Measurements from ENCODE around the gene ZCCHC7. TPM values are rescaled to one million over a fixed set of nuclear protein-coding genes. Genes with fewer than 3 reads are reported as not detected.

Gene ZCCHC7
- total and polyA plus RNA-seq, 9 of the 15 experiments (the other 6 are each of a cell fraction or from before 2014, with no cell fraction given) = 34.1 to 68.9 (median 48.8) TPM

DNA sequence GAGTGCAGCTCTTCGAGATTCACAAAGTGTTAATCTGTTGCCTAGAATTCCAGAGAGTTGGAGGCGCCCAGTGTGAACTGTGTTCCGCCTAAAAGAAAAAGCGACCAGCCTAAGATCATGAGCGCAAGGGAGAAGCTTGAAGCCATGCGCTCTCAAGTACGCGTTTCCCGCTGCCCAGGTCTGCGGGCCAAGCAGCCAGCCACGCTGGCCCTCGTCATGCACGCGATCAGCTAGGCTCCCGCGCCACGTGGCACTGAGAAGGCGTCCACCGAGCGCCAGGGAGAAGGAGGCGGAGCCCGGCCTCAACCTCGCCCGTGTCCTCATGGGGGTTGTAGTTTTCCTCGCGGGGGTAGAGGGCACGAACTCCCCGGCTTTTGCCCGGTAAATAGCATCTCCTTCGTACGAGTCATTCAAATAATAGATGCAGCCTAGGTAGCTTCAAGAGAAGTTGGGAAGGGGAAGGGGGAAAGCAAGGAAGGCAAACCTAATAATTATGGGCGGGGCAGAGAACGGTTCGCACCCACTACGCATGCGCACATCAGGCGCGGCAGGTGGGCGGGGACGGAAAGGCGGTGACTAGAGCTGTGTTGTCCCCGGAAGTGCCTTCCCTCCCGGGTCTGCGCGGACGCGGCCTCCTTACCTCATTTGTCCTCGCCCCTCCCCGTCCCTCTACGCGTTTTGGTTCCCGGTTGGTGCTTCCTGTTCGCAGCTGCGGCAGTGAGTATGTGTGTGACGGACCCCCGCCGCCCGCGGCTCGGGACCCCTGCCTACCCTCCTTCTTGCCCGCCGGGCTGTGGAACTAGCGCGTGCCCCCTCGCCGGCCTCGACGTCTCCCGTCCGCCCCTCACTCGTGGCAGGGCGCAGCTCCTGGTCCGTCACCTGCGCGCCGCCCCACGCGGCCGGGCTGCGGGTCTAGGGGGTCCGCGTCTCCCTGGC, at the start of gene ZCCHC7 (continued):
- TF ChIP-seq TCFL5 (CRISPR knock-in tag; conservative IDR thresholded peaks at IDR 0.05) (no peak), MXI1 (IDR thresholded peaks at IDR 0.05; ENCODE audit: low read depth, low read length) (peak; percentile 30), ZNF764 (CRISPR knock-in tag; IDR thresholded peaks at IDR 0.05; ENCODE audit: low read depth) (peak; percentile 39; the same call in 1 of the 2 replicates), FIP1L1 (IDR thresholded peaks at IDR 0.05; ENCODE audit: low read depth, low read length, poor library complexity, severe bottlenecking) (peak; percentile 87), RFX1 (IDR thresholded peaks at IDR 0.05) (peak; percentile 49; the same call in 1 of the 2 replicates), ZNF644 (tag; IDR thresholded peaks at IDR 0.05; ENCODE audit: low read depth) (peak; percentile 70; the same call in 1 of the 2 replicates), SAFB (IDR thresholded peaks at IDR 0.05; ENCODE audit: borderline replicate concordance, low read depth, low read length) (no peak), HMG20A (CRISPR knock-in tag; conservative IDR thresholded peaks at IDR 0.05) (no peak), NCOR1 (IDR thresholded peaks at IDR 0.05) (peak; percentile 32; the same call in 1 of the 2 replicates), ZNF431 (CRISPR knock-in tag; IDR thresholded peaks at IDR 0.05) (peak; percentile 95), ZNF77 (CRISPR knock-in tag; IDR thresholded peaks at IDR 0.05) (no peak), PTRF (tag; IDR thresholded peaks at IDR 0.05) (peak; percentile 76; the same call in 1 of the 2 replicates)
- TF ChIP-seq, protein P1, sequence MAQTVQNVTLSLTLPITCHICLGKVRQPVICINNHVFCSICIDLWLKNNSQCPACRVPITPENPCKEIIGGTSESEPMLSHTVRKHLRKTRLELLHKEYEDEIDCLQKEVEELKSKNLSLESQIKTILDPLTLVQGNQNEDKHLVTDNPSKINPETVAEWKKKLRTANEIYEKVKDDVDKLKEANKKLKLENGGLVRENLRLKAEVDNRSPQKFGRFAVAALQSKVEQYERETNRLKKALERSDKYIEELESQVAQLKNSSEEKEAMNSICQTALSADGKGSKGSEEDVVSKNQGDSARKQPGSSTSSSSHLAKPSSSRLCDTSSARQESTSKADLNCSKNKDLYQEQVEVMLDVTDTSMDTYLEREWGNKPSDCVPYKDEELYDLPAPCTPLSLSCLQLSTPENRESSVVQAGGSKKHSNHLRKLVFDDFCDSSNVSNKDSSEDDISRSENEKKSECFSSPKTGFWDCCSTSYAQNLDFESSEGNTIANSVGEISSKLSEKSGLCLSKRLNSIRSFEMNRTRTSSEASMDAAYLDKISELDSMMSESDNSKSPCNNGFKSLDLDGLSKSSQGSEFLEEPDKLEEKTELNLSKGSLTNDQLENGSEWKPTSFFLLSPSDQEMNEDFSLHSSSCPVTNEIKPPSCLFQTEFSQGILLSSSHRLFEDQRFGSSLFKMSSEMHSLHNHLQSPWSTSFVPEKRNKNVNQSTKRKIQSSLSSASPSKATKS (CRISPR knock-in tag; IDR thresholded peaks at IDR 0.05) = no peak
- TF ChIP-seq, protein P2, sequence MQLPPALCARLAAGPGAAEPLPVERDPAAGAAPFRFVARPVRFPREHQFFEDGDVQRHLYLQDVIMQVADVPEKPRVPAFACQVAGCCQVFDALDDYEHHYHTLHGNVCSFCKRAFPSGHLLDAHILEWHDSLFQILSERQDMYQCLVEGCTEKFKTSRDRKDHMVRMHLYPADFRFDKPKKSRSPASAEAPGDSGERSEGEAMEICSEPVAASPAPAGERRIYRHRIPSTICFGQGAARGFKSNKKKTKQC (CRISPR knock-in tag; IDR thresholded peaks at IDR 0.05) = peak; percentile 100
- TF ChIP-seq, protein P3, sequence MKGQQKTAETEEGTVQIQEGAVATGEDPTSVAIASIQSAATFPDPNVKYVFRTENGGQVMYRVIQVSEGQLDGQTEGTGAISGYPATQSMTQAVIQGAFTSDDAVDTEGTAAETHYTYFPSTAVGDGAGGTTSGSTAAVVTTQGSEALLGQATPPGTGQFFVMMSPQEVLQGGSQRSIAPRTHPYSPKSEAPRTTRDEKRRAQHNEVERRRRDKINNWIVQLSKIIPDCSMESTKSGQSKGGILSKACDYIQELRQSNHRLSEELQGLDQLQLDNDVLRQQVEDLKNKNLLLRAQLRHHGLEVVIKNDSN (CRISPR knock-in tag; IDR thresholded peaks at IDR 0.05) = peak; percentile 97
- TF ChIP-seq, protein P4, sequence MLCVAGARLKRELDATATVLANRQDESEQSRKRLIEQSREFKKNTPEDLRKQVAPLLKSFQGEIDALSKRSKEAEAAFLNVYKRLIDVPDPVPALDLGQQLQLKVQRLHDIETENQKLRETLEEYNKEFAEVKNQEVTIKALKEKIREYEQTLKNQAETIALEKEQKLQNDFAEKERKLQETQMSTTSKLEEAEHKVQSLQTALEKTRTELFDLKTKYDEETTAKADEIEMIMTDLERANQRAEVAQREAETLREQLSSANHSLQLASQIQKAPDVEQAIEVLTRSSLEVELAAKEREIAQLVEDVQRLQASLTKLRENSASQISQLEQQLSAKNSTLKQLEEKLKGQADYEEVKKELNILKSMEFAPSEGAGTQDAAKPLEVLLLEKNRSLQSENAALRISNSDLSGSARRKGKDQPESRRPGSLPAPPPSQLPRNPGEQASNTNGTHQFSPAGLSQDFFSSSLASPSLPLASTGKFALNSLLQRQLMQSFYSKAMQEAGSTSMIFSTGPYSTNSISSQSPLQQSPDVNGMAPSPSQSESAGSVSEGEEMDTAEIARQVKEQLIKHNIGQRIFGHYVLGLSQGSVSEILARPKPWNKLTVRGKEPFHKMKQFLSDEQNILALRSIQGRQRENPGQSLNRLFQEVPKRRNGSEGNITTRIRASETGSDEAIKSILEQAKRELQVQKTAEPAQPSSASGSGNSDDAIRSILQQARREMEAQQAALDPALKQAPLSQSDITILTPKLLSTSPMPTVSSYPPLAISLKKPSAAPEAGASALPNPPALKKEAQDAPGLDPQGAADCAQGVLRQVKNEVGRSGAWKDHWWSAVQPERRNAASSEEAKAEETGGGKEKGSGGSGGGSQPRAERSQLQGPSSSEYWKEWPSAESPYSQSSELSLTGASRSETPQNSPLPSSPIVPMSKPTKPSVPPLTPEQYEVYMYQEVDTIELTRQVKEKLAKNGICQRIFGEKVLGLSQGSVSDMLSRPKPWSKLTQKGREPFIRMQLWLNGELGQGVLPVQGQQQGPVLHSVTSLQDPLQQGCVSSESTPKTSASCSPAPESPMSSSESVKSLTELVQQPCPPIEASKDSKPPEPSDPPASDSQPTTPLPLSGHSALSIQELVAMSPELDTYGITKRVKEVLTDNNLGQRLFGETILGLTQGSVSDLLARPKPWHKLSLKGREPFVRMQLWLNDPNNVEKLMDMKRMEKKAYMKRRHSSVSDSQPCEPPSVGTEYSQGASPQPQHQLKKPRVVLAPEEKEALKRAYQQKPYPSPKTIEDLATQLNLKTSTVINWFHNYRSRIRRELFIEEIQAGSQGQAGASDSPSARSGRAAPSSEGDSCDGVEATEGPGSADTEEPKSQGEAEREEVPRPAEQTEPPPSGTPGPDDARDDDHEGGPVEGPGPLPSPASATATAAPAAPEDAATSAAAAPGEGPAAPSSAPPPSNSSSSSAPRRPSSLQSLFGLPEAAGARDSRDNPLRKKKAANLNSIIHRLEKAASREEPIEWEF (CRISPR knock-in tag; IDR thresholded peaks at IDR 0.05) = no peak
- TF ChIP-seq, protein P5, sequence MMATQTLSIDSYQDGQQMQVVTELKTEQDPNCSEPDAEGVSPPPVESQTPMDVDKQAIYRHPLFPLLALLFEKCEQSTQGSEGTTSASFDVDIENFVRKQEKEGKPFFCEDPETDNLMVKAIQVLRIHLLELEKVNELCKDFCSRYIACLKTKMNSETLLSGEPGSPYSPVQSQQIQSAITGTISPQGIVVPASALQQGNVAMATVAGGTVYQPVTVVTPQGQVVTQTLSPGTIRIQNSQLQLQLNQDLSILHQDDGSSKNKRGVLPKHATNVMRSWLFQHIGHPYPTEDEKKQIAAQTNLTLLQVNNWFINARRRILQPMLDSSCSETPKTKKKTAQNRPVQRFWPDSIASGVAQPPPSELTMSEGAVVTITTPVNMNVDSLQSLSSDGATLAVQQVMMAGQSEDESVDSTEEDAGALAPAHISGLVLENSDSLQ (IDR thresholded peaks at IDR 0.05) = peak; percentile 16; the same call in 1 of the 2 replicates
